Measurements from ENCODE around the gene MYL7.
"Not testable (repeated sequence)": the region's sequence is repeated elsewhere in the genome, so short reads cannot be mapped to it uniquely, and the experiment has no call there.

MYL7 gene

GRCh38 chr7:44184206-44184872, 43.2 kb upstream of the MYL7 start:
- Histone ChIP-seq H3K27me3 (ENCODE audit: control insufficient read depth in 2 of 2, insufficient read depth in 2 of 2, low read length in 2 of 2) (peaks cover 0 to 5% of the 10 kb centered on the region in 2 donors), H3K9ac (ENCODE audit: low read depth in 1 of 2, low read length in 2 of 2) (no peak overlapping the region), H3K4me3 (ENCODE audit: low read length in 2 of 2) (no peak overlapping the region), H3K27ac (ENCODE audit: low read depth in 2 of 2, low read length in 2 of 2) (no peak overlapping the region), H3K36me3 (ENCODE audit: control insufficient read depth in 2 of 2, insufficient read depth in 2 of 2, low read length in 2 of 2) (no peaks in the 10 kb centered on the region), H3K4me1 (ENCODE audit: control insufficient read depth in 2 of 2, insufficient read depth in 2 of 2, low read length in 2 of 2) (no peaks in the 10 kb centered on the region), H3K9me3 (ENCODE audit: control insufficient read depth in 2 of 2, low read length in 2 of 2) (no peaks in the 10 kb centered on the region)

GRCh38 chr7:44183386-44183785, 42.3 kb upstream of the MYL7 start:
- no peak overlapping the region for H3K4me3 ChIP-seq (ENCODE audit: low read length in 2 of 2)
- peaks cover 0 to 8% of the 10 kb centered on the region in 2 donors for H3K27me3 ChIP-seq (ENCODE audit: control insufficient read depth in 2 of 2, insufficient read depth in 2 of 2, low read length in 2 of 2)
- H3K9ac ChIP-seq (ENCODE audit: low read depth in 1 of 2, low read length in 2 of 2) = no peak overlapping the region
- H3K4me1 ChIP-seq (ENCODE audit: control insufficient read depth in 2 of 2, insufficient read depth in 2 of 2, low read length in 2 of 2) = no peaks in the 10 kb centered on the region
- no peaks in the 10 kb centered on the region for H3K36me3 ChIP-seq (ENCODE audit: control insufficient read depth in 2 of 2, insufficient read depth in 2 of 2, low read length in 2 of 2)
- H3K27ac ChIP-seq (ENCODE audit: low read depth in 2 of 2, low read length in 2 of 2) = no peak overlapping the region
- no peaks in the 10 kb centered on the region for H3K9me3 ChIP-seq (ENCODE audit: control insufficient read depth in 2 of 2, low read length in 2 of 2)

GRCh38 chr7:44182827-44183226, 41.7 kb upstream of the MYL7 start:
- no peak overlapping the region for H3K27ac ChIP-seq (ENCODE audit: low read depth in 2 of 2, low read length in 2 of 2)
- no peak overlapping the region for H3K4me3 ChIP-seq (ENCODE audit: low read length in 2 of 2)
- no peak overlapping the region for H3K9ac ChIP-seq (ENCODE audit: low read depth in 1 of 2, low read length in 2 of 2)
- peaks cover 0 to 8% of the 10 kb centered on the region in 2 donors for H3K27me3 ChIP-seq (ENCODE audit: control insufficient read depth in 2 of 2, insufficient read depth in 2 of 2, low read length in 2 of 2)
- no peaks in the 10 kb centered on the region for H3K4me1 ChIP-seq (ENCODE audit: control insufficient read depth in 2 of 2, insufficient read depth in 2 of 2, low read length in 2 of 2)
- no peaks in the 10 kb centered on the region for H3K9me3 ChIP-seq (ENCODE audit: control insufficient read depth in 2 of 2, low read length in 2 of 2)
- H3K36me3 ChIP-seq (ENCODE audit: control insufficient read depth in 2 of 2, insufficient read depth in 2 of 2, low read length in 2 of 2) = no peaks in the 10 kb centered on the region

- Histone ChIP-seq H3K9ac (ENCODE audit: low read depth in 1 of 2, low read length in 2 of 2) (no peak overlapping the region), H3K36me3 (ENCODE audit: control insufficient read depth in 2 of 2, insufficient read depth in 2 of 2, low read length in 2 of 2) (no peaks in the 10 kb centered on the region), H3K27ac (ENCODE audit: low read depth in 2 of 2, low read length in 2 of 2) (no peak overlapping the region), H3K27me3 (ENCODE audit: control insufficient read depth in 2 of 2, insufficient read depth in 2 of 2, low read length in 2 of 2) (peaks cover 0 to 8% of the 10 kb centered on the region in 2 donors), H3K4me3 (ENCODE audit: low read length in 2 of 2) (no peak overlapping the region), H3K9me3 (ENCODE audit: control insufficient read depth in 2 of 2, low read length in 2 of 2) (no peaks in the 10 kb centered on the region), H3K4me1 (ENCODE audit: control insufficient read depth in 2 of 2, insufficient read depth in 2 of 2, low read length in 2 of 2) (no peaks in the 10 kb centered on the region)
Measured at GRCh38 chr7:44180631-44181030, 39.5 kb upstream of the MYL7 start.

GRCh38 chr7:44177570-44178131, 36.5 kb upstream of the MYL7 start:
- no peaks in the 10 kb centered on the region for H3K4me1 ChIP-seq (ENCODE audit: control insufficient read depth in 2 of 2, insufficient read depth in 2 of 2, low read length in 2 of 2)
- H3K36me3 ChIP-seq (ENCODE audit: control insufficient read depth in 2 of 2, insufficient read depth in 2 of 2, low read length in 2 of 2) = no peaks in the 10 kb centered on the region
- no peak overlapping the region for H3K27ac ChIP-seq (ENCODE audit: low read depth in 2 of 2, low read length in 2 of 2)
- H3K4me3 ChIP-seq (ENCODE audit: low read length in 2 of 2) = no peak overlapping the region
- H3K27me3 ChIP-seq (ENCODE audit: control insufficient read depth in 2 of 2, insufficient read depth in 2 of 2, low read length in 2 of 2) = peaks cover 0 to 7% of the 10 kb centered on the region in 2 donors
- no peak overlapping the region for H3K9ac ChIP-seq (ENCODE audit: low read depth in 1 of 2, low read length in 2 of 2)
- no peaks in the 10 kb centered on the region for H3K9me3 ChIP-seq (ENCODE audit: control insufficient read depth in 2 of 2, low read length in 2 of 2)

- no peak overlapping the region for H3K4me3 ChIP-seq (ENCODE audit: low read length in 2 of 2)
- no peaks in the 10 kb centered on the region for H3K4me1 ChIP-seq (ENCODE audit: control insufficient read depth in 2 of 2, insufficient read depth in 2 of 2, low read length in 2 of 2)
- peaks cover 0 to 5% of the 10 kb centered on the region in 2 donors for H3K27me3 ChIP-seq (ENCODE audit: control insufficient read depth in 2 of 2, insufficient read depth in 2 of 2, low read length in 2 of 2)
- no peak overlapping the region for H3K9ac ChIP-seq (ENCODE audit: low read depth in 1 of 2, low read length in 2 of 2)
- no peak overlapping the region for H3K27ac ChIP-seq (ENCODE audit: low read depth in 2 of 2, low read length in 2 of 2)
- H3K9me3 ChIP-seq (ENCODE audit: control insufficient read depth in 2 of 2, low read length in 2 of 2) = no peaks in the 10 kb centered on the region
- H3K36me3 ChIP-seq (ENCODE audit: control insufficient read depth in 2 of 2, insufficient read depth in 2 of 2, low read length in 2 of 2) = no peaks in the 10 kb centered on the region
Measured at GRCh38 chr7:44176486-44176885, 35.4 kb upstream of the MYL7 start.

- H3K36me3 ChIP-seq (ENCODE audit: control insufficient read depth in 2 of 2, insufficient read depth in 2 of 2, low read length in 2 of 2) = no peaks in the 10 kb centered on the region
- no peaks in the 10 kb centered on the region for H3K4me1 ChIP-seq (ENCODE audit: control insufficient read depth in 2 of 2, insufficient read depth in 2 of 2, low read length in 2 of 2)
- H3K9me3 ChIP-seq (ENCODE audit: control insufficient read depth in 2 of 2, low read length in 2 of 2) = no peaks in the 10 kb centered on the region
- H3K4me3 ChIP-seq (ENCODE audit: low read length in 2 of 2) = no peak overlapping the region
- H3K27ac ChIP-seq (ENCODE audit: low read depth in 2 of 2, low read length in 2 of 2) = no peak overlapping the region
- H3K27me3 ChIP-seq (ENCODE audit: control insufficient read depth in 2 of 2, insufficient read depth in 2 of 2, low read length in 2 of 2) = peaks cover 0 to 5% of the 10 kb centered on the region in 2 donors
- H3K9ac ChIP-seq (ENCODE audit: low read depth in 1 of 2, low read length in 2 of 2) = no peak overlapping the region
Measured at GRCh38 chr7:44175730-44176129, 34.6 kb upstream of the MYL7 start.

GRCh38 chr7:44174694-44174948, 33.5 kb upstream of the MYL7 start:
- not testable (repeated sequence) for H3K9ac ChIP-seq (ENCODE audit: low read depth in 1 of 2, low read length in 2 of 2); H3K36me3 ChIP-seq (ENCODE audit: control insufficient read depth in 2 of 2, insufficient read depth in 2 of 2, low read length in 2 of 2); H3K4me1 ChIP-seq (ENCODE audit: control insufficient read depth in 2 of 2, insufficient read depth in 2 of 2, low read length in 2 of 2); H3K4me3 ChIP-seq (ENCODE audit: low read length in 2 of 2); H3K9me3 ChIP-seq (ENCODE audit: control insufficient read depth in 2 of 2, low read length in 2 of 2); H3K27ac ChIP-seq (ENCODE audit: low read depth in 2 of 2, low read length in 2 of 2); H3K27me3 ChIP-seq (ENCODE audit: control insufficient read depth in 2 of 2, insufficient read depth in 2 of 2, low read length in 2 of 2)

GRCh38 chr7:44173911-44174693, 33.0 kb upstream of the MYL7 start:
- no peaks in the 10 kb centered on the region for H3K9me3 ChIP-seq (ENCODE audit: control insufficient read depth in 2 of 2, low read length in 2 of 2)
- H3K4me3 ChIP-seq (ENCODE audit: low read length in 2 of 2) = no peak overlapping the region
- H3K27me3 ChIP-seq (ENCODE audit: control insufficient read depth in 2 of 2, insufficient read depth in 2 of 2, low read length in 2 of 2) = peaks cover 0 to under 1% of the 10 kb centered on the region in 2 donors
- no peak overlapping the region for H3K9ac ChIP-seq (ENCODE audit: low read depth in 1 of 2, low read length in 2 of 2)
- no peak overlapping the region for H3K27ac ChIP-seq (ENCODE audit: low read depth in 2 of 2, low read length in 2 of 2)
- H3K4me1 ChIP-seq (ENCODE audit: control insufficient read depth in 2 of 2, insufficient read depth in 2 of 2, low read length in 2 of 2) = no peaks in the 10 kb centered on the region
- H3K36me3 ChIP-seq (ENCODE audit: control insufficient read depth in 2 of 2, insufficient read depth in 2 of 2, low read length in 2 of 2) = no peaks in the 10 kb centered on the region

GRCh38 chr7:44172803-44173424, 31.8 kb upstream of the MYL7 start:
- Histone ChIP-seq H3K9me3 (ENCODE audit: control insufficient read depth in 2 of 2, low read length in 2 of 2) (no peaks in the 10 kb centered on the region), H3K27me3 (ENCODE audit: control insufficient read depth in 2 of 2, insufficient read depth in 2 of 2, low read length in 2 of 2) (no peaks in the 10 kb centered on the region), H3K9ac (ENCODE audit: low read depth in 1 of 2, low read length in 2 of 2) (no peak overlapping the region), H3K27ac (ENCODE audit: low read depth in 2 of 2, low read length in 2 of 2) (no peak overlapping the region), H3K36me3 (ENCODE audit: control insufficient read depth in 2 of 2, insufficient read depth in 2 of 2, low read length in 2 of 2) (no peaks in the 10 kb centered on the region), H3K4me1 (ENCODE audit: control insufficient read depth in 2 of 2, insufficient read depth in 2 of 2, low read length in 2 of 2) (no peaks in the 10 kb centered on the region), H3K4me3 (ENCODE audit: low read length in 2 of 2) (no peak overlapping the region)

All from mucosa of rectum (tissue), 2 donors.